GM21737 (cell line): ENCODE results near the gene ZNF564.
"Not testable (repeated sequence)": the region's sequence is repeated elsewhere in the genome, so short reads cannot be mapped to it uniquely, and the experiment has no call there.

Experiments
- ATAC-seq: cut with Tn5 transposase; IDR thresholded peaks from one replicate; pipeline ENCODE4 v1.9.1; 2021; ENCODE audit warnings: mild to moderate bottlenecking, moderate library complexity; ENCODE audit not compliant: unreplicated experiment

Gene ZNF564

DNA sequence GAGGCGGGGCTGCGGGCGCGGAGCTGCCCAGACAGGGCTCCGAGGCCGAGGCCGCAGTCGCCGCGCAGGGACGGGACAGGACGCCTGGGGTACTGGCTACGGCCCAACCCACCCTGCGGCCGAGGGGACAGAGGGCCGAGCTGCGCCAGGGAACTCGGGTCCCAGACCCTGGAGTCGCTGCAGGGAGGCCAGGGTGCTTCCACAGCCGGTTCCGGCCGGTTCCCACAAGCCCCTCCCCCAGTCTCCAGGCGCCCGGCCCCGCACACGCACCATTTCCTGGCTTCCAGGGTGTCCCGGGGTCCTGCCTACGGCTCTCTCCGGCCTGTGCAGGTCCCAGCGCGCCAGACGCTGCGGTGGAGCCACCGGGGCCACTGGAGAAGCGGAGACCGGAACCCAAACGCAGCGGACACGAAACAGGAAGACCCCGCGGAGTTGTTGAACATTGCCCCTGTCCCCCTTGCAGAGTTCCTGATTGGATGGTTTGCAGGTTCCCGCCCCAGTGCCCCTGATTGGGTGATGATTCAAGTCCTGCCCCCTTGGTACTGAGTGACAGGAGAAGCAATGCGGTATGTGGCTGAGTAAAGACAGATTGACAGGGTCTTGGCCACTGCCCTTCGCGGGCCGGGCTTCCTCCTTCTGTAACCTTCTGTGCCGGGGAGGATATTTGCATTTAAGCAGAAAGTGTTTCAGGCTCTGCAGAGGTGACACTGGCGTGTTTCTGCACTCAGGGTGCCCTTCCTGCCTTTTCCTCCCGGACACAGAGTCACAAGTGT, at the start of gene ZNF564:
TSS of gene ZNF564 (minus strand) at position 423 of the 773 bp plus-strand sequence. CDS start at position 273, 150 bp downstream.
- ATAC-seq: peak; percentile 94

DNA sequence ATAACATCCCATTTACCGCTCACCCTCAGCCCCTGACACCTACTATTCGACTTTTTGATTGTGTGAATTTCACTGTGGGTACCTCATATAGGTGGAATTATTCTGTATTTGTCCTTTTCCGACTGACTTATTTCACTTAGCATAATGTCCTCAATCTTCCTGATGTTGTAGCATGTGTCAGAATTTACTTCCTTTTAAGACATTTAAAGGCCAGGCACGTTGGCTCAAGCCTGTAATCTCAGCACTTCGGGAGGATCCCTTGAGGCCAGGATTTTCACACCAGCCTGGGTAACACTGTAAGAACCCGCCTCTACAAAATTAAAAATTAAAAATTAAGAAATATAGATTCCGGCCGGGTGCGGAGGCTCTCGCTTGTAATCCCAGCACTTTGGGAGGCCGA, 46.3 kb upstream of the ZNF564 start:
- no peak for ATAC-seq

- no peak for ATAC-seq
Observed at GRCh38 chr19:12596927-12597548, 45.8 kb upstream of the ZNF564 start.

DNA sequence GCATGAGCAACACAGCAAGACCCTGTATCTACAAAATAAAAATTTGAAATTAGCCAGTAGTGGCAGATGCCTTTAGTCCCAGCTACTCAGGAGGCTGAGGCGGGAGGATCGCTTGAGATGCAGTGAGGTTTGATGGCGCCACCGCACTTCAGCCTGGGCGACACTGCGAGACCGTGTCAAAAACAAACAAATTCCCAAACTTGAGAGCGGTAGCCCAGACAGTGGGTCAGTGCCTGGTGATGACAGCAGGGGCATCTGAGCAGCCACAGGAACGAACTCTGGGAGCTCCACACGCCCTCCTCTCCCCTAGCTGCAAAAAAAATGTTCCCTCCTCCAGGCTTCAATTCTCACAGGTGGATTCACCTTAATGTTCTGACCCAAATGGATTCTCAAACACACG, 45.2 kb upstream of the ZNF564 start:
- no peak for ATAC-seq

GRCh38 chr19:12581100-12581499, 29.8 kb upstream of the ZNF564 start:
- no peak for ATAC-seq

GRCh38 chr19:12580180-12580694, 29.0 kb upstream of the ZNF564 start:
- ATAC-seq: no peak

DNA sequence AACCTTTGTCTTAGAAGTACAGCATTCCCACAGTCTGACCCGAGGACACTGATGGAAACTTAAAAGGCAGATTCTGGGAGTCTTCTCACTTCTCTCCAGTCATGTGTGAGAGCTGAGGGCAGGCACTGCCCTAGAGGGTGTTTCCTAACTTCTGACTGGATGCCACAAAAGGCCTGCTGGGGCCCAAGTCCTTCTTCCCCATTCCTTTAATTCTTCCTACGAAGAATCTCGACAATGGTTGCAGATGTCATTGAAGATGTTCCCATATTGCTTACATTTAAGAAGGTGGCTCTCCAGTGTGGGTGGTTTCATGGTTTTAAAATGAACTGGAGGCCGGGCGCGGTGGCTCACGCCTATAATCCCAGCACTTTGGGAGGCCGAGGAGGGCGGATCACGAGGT, 27.4 kb upstream of the ZNF564 start:
- no peak for ATAC-seq

DNA sequence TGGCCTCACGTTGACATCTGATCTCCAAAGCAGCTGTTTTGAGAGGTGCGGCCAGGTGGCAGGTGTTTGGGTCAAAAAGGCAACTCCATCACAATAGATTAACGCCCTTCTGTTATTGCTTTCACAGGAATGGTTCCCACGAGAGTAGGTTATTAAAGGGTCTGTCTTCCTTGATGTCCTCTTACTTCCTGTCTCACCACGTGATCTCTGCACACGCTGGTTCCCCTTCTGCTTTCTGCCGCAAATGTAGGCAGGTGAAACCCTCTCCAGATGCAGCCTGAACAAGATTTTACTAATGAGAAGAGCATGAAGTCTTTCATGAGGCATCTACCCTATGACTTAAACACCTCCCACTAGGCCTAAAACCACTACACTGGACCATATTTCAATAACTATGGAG, 22.8 kb upstream of the ZNF564 start:
- no peak for ATAC-seq

- ATAC-seq: no peak
Observed at GRCh38 chr19:12567951-12568350, 16.7 kb upstream of the ZNF564 start.

- ATAC-seq: not testable (repeated sequence)
Observed at GRCh38 chr19:12566380-12566779, 15.1 kb upstream of the ZNF564 start.

GRCh38 chr19:12564016-12564664, 12.9 kb upstream of the ZNF564 start:
- ATAC-seq: no peak

- no peak for ATAC-seq
Observed at GRCh38 chr19:12555456-12555930, 4.2 kb upstream of the ZNF564 start.

DNA sequence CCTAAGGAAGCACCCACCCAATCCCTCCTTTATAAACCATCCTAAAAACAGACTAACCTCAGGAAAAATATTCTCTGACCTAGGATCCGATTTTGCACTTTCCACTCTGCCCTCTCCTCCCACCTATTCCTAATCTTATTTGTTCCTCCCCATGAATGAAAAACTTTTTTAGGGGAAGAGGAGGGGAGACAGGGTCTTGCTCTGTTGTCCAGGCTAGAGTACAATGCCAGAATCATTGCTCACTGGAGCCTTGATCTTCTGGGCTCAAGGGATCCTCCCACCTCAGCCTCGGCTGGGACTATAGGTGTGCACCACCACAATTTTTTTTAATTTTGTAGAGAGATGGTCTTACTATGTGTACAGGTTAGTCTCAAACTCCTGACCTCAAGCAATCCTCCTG, 4.4 kb downstream of the ZNF564 start:
- no peak for ATAC-seq

GRCh38 chr19:12546068-12546467, 5.2 kb downstream of the ZNF564 start:
- no peak for ATAC-seq

DNA sequence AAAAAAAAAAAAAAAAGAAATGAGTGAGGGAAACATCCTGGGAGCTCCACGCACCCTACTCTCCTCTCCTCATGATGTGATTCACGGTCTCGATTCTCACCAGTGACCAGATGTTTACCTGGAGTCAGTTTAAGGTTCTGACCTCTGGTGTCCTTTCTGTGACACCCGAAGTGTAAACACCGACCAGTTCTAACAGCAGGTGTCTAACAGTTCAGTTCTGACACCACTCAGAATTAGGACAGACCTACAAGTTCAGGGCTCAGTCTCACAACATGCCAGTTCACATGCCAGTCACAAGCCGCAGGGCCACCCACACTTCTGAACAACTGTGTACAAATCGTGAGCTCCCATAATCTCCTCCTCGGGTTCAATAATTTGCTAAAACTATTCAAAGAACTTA, 6.0 kb downstream of the ZNF564 start:
- no peak for ATAC-seq

DNA sequence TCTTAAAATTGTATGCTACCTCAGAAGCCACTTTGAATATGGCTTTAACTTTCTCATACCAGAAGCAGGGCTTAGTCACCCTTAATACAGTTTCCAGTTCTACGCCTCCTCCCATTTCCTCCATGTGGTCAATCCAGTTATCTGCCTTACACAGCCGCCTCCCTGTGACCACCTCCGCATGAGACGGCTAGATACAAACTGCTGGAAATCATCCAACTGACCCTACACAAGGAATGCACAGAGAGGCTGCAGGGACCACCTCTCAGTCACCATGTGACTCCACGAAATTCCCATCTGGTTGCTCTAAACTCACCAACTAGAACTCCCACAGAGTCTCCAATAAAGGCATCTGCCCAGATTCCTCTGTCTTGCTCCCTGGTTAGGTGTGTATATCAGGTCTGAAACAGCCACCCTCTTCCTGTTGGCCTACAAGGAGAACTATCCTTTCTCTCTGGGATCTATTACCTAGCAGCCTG, 6.8 kb downstream of the ZNF564 start:
- no peak for ATAC-seq

DNA sequence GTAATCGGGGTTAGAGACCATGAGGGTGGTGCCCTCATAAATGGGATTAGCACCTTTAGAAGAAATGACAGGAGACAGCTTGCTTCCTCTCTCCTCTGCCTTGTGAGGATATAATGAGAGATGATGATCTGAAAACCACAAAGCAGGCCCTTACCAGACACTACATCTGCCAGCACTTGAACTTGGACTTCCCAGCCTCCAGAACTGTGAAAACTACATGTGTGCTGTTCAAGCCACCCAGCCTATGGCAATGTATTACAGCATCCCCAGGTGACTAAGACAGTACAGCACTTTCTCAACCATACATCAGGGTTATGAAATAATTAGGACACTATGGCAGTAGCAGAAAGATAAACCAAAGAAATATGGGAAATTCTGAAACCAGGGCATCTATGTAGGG, 7.4 kb downstream of the ZNF564 start:
- ATAC-seq: no peak

DNA sequence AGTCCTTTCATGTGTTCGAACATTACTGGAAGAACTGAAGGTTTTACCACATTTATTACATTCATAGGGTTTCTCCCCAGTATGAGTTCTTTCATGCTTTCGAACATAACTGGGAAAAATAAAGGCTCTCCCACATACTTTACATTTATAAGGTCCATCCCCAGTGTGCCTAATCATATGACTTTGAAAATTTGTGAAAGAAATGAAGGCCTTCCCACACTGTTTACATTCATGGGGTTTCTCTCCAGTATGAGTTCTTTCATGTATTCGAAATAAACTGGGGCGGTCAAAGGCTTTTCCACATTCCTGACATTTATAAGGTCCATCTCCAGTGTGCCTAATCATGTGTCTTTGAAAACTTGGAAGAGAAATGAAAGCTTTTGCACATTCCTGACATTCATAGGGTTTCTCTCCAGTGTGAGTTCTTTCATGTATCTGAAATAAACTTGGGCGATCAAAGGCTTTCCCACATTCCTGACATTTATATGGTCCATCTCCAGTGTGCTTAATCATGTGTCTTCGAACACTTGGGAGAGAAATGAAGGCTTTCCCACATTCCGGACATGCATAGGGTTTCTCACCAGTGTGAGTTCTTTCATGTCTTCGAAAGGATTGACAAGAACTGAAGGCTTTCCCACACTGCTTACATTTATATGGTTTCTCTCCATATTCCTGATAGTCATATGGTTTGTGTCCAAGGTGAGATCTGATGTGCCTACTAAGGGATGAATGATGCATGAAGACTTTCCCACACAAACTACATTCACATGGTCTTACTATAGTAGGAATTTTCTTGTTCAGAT, 24.0 kb downstream of the ZNF564 start:
- ATAC-seq: no peak

- ATAC-seq: no peak
Observed at GRCh38 chr19:12526542-12526941, 24.7 kb downstream of the ZNF564 start.

- ATAC-seq: no peak
Observed at GRCh38 chr19:12521996-12522395, 29.3 kb downstream of the ZNF564 start.
